Sigmoid colon (tissue), 7 donors: ENCODE results near the gene DGKD. TPM values are rescaled to one million over a fixed set of nuclear protein-coding genes. Genes with fewer than 3 reads are reported as not detected.

Source experiments
- DNase-seq: peaks from one replicate; pipeline ENCODE4 v3.0.0-alpha.2; 2019
- H3K27ac ChIP-seq, 4 donors: fragments of 200-600 bp; sonication (generic); one replicate each; pipeline ENCODE4 v1.5.1; 2016 to 2019; ENCODE audit warnings: mild to moderate bottlenecking in 1 of 4
- H3K27me3 ChIP-seq, 3 donors: fragments of 200-600 bp; sonication (generic); one replicate each; pipeline ENCODE4 v1.5.1; 2019; ENCODE audit warnings: mild to moderate bottlenecking in 1 of 3
- H3K36me3 ChIP-seq, 4 donors: fragments of 200-600 bp; sonication (generic); one replicate each; pipeline ENCODE4 v1.5.1; 2016 to 2019
- H3K4me1 ChIP-seq, 4 donors: fragments of 200-600 bp; sonication (generic); one replicate each; pipeline ENCODE4 v1.5.1; 2017 to 2019
- H3K4me3 ChIP-seq, 4 donors: fragments of 200-600 bp; sonication (generic); one replicate each; pipeline ENCODE4 v1.5.1; 2017 to 2019; ENCODE audit warnings: mild to moderate bottlenecking in 2 of 4, moderate library complexity in 1 of 4
- H3K9me3 ChIP-seq, 4 donors: fragments of 200-600 bp in 3 of 4; sonication (generic) in 3 of 4; one replicate each; pipeline versions ENCODE4 v1.5.1 to v1.6.1; 2013 to 2019
- EP300 ChIP-seq, 4 donors: sonication (generic); formaldehyde crosslinking; IDR thresholded peaks; one replicate each; pipeline ENCODE4 v1.6.1; 2017; ENCODE audit warnings: antibody characterized with exemption in 4 of 4
- POLR2A ChIP-seq, 2 donors: fragments of 450-650 bp; IDR thresholded peaks; one replicate each; pipeline ENCODE4 v1.6.1; 2016; ENCODE audit warnings: antibody characterized with exemption in 2 of 2, mild to moderate bottlenecking in 2 of 2, moderate library complexity in 2 of 2
- POLR2AphosphoS5 ChIP-seq, 4 donors: sonication (generic); formaldehyde crosslinking; IDR thresholded peaks; one replicate each; pipeline ENCODE4 v1.6.1; 2017; ENCODE audit warnings: antibody characterized with exemption in 4 of 4
- WGBS, 2 donors: extraction: QIAGEN DNeasy Blood & Tissue Kit; methylation state at CpG; one replicate each; pipeline ENCODE4 v1.1.7; 2013; 5-methylcytosine and 5-hydroxymethylcytosine counted together
- intact Hi-C: fragments of 100-400 bp; cut with DNase I; formaldehyde crosslinking; loops from one replicate; pipeline ENCODE4 v1.15.1; 2023
- polyA plus RNA-seq, 3 donors: library from polyadenylated mRNA; stranded (reverse); fragments of 200-250 nt; gene quantifications; one replicate each; pipeline ENCODE4 v1.2.3, GENCODE V29; 2013
- total RNA-seq, 4 donors: library from RNA; depleted of rRNA; stranded (reverse); fragments of >200 nt; gene quantifications; one replicate each; pipeline ENCODE4 v1.1.0, GENCODE V29; 2016
- TF ChIP-seq, protein P1 (sequence below), 4 experiments: fragments of 450-650 bp in 3 of 4; fragments of 200-600 bp in 1 of 4; IDR thresholded peaks; one replicate each; pipeline ENCODE4 v1.5.1; 2016 to 2019; ENCODE audit warnings: antibody characterized with exemption in 4 of 4, mild to moderate bottlenecking in 3 of 4, moderate library complexity in 2 of 4
- donor health status: healthy with polysubstance abuse.
- donor health status: Bipolar disorder and iron deficiency.
- donor health status: healthy.

The DGKD gene
- total and polyA plus RNA-seq, 7 donors: 10.7 to 67.0 (median 19.7) TPM

DNA sequence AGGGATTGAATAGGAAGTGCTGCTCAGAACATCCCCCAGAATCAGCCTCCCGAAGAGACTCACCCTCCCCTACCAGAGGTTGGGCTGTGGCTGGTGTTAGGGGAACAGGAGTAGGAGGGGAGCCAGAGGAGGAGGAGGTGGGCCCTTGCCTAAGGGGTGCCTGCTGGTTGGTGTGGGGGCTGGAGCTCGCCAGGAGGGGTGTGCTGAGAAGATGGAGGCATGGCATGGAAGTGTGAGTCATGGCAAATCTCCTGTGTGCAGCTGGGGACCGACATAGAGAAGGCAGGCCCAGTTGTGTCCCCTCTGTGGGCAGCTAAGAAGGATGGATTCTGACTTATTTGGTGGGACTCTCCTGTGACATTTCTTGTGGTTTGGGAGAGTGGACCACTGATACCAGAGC lies 73.7 kb downstream of the DGKD start:
- no peaks in the 10 kb centered on the region for H3K36me3 ChIP-seq
- H3K4me1 ChIP-seq: peaks cover 0 to 9% (median 5%) of the 10 kb centered on the region in 4 donors
- H3K27me3 ChIP-seq: no peaks in the 10 kb centered on the region
- H3K9me3 ChIP-seq: no peaks in the 10 kb centered on the region
- no peak overlapping the region for H3K27ac ChIP-seq
- TF ChIP-seq POLR2A (IDR thresholded peaks at IDR 0.05) (no peak), POLR2AphosphoS5 (IDR thresholded peaks at IDR 0.05) (no peak), EP300 (IDR thresholded peaks at IDR 0.05) (no peak)
- TF ChIP-seq, protein P1, sequence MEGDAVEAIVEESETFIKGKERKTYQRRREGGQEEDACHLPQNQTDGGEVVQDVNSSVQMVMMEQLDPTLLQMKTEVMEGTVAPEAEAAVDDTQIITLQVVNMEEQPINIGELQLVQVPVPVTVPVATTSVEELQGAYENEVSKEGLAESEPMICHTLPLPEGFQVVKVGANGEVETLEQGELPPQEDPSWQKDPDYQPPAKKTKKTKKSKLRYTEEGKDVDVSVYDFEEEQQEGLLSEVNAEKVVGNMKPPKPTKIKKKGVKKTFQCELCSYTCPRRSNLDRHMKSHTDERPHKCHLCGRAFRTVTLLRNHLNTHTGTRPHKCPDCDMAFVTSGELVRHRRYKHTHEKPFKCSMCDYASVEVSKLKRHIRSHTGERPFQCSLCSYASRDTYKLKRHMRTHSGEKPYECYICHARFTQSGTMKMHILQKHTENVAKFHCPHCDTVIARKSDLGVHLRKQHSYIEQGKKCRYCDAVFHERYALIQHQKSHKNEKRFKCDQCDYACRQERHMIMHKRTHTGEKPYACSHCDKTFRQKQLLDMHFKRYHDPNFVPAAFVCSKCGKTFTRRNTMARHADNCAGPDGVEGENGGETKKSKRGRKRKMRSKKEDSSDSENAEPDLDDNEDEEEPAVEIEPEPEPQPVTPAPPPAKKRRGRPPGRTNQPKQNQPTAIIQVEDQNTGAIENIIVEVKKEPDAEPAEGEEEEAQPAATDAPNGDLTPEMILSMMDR (IDR thresholded peaks at IDR 0.05): no peak
- H3K4me3 ChIP-seq: no peak overlapping the region
- intact Hi-C loops: no loop called here
- no peak for DNase-seq
- 93 to 94% methylated on average over 3 of the region's 3 CpGs for WGBS, 2 donors

GRCh38 chr2:233428438-233428837 lies 74.1 kb downstream of the DGKD start:
- intact Hi-C loops: no loop called here

GRCh38 chr2:233429175-233429897 lies 75.0 kb downstream of the DGKD start:
- no peak for DNase-seq

More at GRCh38 chr2:233428438-233428837, 74.1 kb downstream of the DGKD start:
- Histone ChIP-seq H3K9me3 (no peaks in the 10 kb centered on the region), H3K36me3 (no peaks in the 10 kb centered on the region), H3K27ac (no peak overlapping the region), H3K4me3 (no peak overlapping the region), H3K4me1 (peaks cover 0 to 9% (median 5%) of the 10 kb centered on the region in 4 donors), H3K27me3 (no peaks in the 10 kb centered on the region)
- TF ChIP-seq POLR2AphosphoS5 (IDR thresholded peaks at IDR 0.05): no peak
- no peak for TF ChIP-seq EP300 (IDR thresholded peaks at IDR 0.05)
- TF ChIP-seq POLR2A (IDR thresholded peaks at IDR 0.05): no peak
- TF ChIP-seq, protein P1 (IDR thresholded peaks at IDR 0.05): no peak
- no peak for DNase-seq
- WGBS, 2 donors: 95 to 97% methylated on average over 7 of the region's 7 CpGs

DNA sequence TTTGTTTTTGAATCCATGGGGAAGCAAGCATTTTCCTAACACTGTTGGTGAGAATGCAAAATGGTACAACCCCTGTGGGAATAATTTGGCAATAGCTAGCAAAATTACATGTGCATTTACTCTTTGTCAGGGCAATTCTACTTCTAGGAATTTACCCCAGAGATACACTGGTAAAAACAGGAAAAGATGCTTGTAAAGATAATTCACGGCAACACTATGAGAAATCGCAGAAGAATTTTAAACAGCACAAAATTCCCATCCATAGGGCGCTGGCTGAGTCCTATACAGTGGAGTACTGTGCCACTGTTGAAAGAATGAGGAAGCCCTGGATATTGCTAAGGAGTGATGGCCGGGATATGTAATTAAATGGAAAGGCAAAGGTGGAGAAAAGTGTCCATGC lies 75.8 kb downstream of the DGKD start:
- 27 to 48% methylated on average over 4 of the region's 4 CpGs for WGBS, 2 donors
- H3K27me3 ChIP-seq: no peaks in the 10 kb centered on the region
- TF ChIP-seq, protein P1 (IDR thresholded peaks at IDR 0.05): no peak
- TF ChIP-seq POLR2AphosphoS5 (IDR thresholded peaks at IDR 0.05): no peak
- no peak for TF ChIP-seq EP300 (IDR thresholded peaks at IDR 0.05)
- no peak for TF ChIP-seq POLR2A (IDR thresholded peaks at IDR 0.05)
- H3K36me3 ChIP-seq: peaks cover 0 to 8% (median 0%) of the 10 kb centered on the region in 4 donors
- peaks cover 0 to 9% (median 5%) of the 10 kb centered on the region in 4 donors for H3K4me1 ChIP-seq
- intact Hi-C loops: no loop called here
- H3K27ac ChIP-seq: no peak overlapping the region
- no peak for DNase-seq
- no peak overlapping the region for H3K4me3 ChIP-seq
- H3K9me3 ChIP-seq: no peaks in the 10 kb centered on the region

More at GRCh38 chr2:233429175-233429897, 75.0 kb downstream of the DGKD start:
- Histone ChIP-seq H3K36me3 (peaks cover 0 to under 1% (median 0%) of the 10 kb centered on the region in 4 donors), H3K27ac (no peak overlapping the region), H3K27me3 (no peaks in the 10 kb centered on the region), H3K4me1 (peaks cover 0 to 9% (median 5%) of the 10 kb centered on the region in 4 donors), H3K4me3 (no peak overlapping the region), H3K9me3 (no peaks in the 10 kb centered on the region)
- TF ChIP-seq EP300 (IDR thresholded peaks at IDR 0.05) (no peak), POLR2AphosphoS5 (IDR thresholded peaks at IDR 0.05) (no peak), POLR2A (IDR thresholded peaks at IDR 0.05) (no peak)
- TF ChIP-seq, protein P1 (IDR thresholded peaks at IDR 0.05): no peak
- intact Hi-C loops: no loop called here
- 87 to 90% methylated on average over 20 of the region's 20 CpGs for WGBS, 2 donors
